Measurements from ENCODE around the gene MORF4L1. TPM values are rescaled to one million over a fixed set of nuclear protein-coding genes. Genes with fewer than 3 reads are reported as not detected.
"Not testable (repeated sequence)": the region's sequence is repeated elsewhere in the genome, so short reads cannot be mapped to it uniquely, and the experiment has no call there.

MORF4L1 gene
- total RNA-seq, 2 donors from 2014 or later, result 457 to 505 TPM

DNA sequence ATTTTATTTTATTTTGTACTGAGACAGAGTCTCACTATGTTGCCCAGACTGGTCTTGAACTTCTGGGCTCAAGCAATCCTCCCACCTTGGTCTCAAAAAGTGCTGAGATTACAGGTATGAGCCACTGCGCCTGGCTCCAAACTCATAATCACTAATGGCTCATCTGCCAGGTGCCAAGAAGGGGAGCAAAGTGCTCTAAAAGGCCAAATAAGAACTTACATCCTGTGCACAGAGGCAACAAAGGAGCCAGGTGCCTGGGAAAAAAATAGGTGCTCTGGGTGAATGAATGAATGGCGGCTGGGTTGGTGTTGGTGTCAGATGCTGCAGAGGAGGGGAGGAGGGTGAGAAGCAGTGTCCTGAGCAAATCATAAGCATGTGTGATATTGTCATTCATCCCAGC, 35.6 kb upstream of the MORF4L1 start:
- H3K4me1 Mint-ChIP-seq, result no peaks in the 10 kb centered on the region
- WGBS, 2 experiments (ENCODE audit: insufficient coverage in 1 of 2, insufficient read length in 1 of 2), result 55 to 78% methylated on average over 1 to 2 of the region's 2 CpGs
- peaks cover under 1% of the 10 kb centered on the region for H3K27me3 Mint-ChIP-seq (ENCODE audit: insufficient read depth)

GRCh38 chr15:78837543-78837942, 35.1 kb upstream of the MORF4L1 start:
- Mint-ChIP-seq H3K9me3 (no peaks in the 10 kb centered on the region), H3K4me3 (no peak overlapping the region), H3K27me3 (ENCODE audit: insufficient read depth) (no peaks in the 10 kb centered on the region), H3K36me3 (ENCODE audit: low read depth) (no peaks in the 10 kb centered on the region), H3K27ac (no peak overlapping the region), H3K4me1 (no peaks in the 10 kb centered on the region)
- Histone ChIP-seq H3K27me3 (ENCODE audit: control insufficient read depth, insufficient read depth, low read length, poor library complexity, severe bottlenecking) (no peaks in the 10 kb centered on the region), H3K4me3 (ENCODE audit: low read length) (no peak overlapping the region), H3K27ac (ENCODE audit: low read depth, low read length) (no peak overlapping the region), H3K36me3 (ENCODE audit: control insufficient read depth, insufficient read depth, low read length) (no peaks in the 10 kb centered on the region), H3K4me1 (ENCODE audit: control insufficient read depth, insufficient read depth, low read length) (no peaks in the 10 kb centered on the region), H3K9me3 (ENCODE audit: control insufficient read depth, low read length) (no peaks in the 10 kb centered on the region), H3K9ac (ENCODE audit: extremely low read depth, low read length, poor library complexity, severe bottlenecking) (no peak overlapping the region)
- 84 to 100% methylated on average over 1 to 8 of the region's 8 CpGs for WGBS, 2 experiments (ENCODE audit: insufficient coverage in 1 of 2, insufficient read length in 1 of 2)
- peak; percentile 60 for TF ChIP-seq CTCF (conservative IDR thresholded peaks at IDR 0.05)
- peak; percentile 71 for DNase-seq

More for the DNA sequence above, 35.6 kb upstream of the MORF4L1 start:
- no peaks in the 10 kb centered on the region for H3K27me3 ChIP-seq (ENCODE audit: control insufficient read depth, insufficient read depth, low read length, poor library complexity, severe bottlenecking)
- Mint-ChIP-seq H3K9me3 (no peaks in the 10 kb centered on the region), H3K36me3 (ENCODE audit: low read depth) (no peaks in the 10 kb centered on the region), H3K4me3 (no peak overlapping the region), H3K27ac (no peak overlapping the region)
- H3K36me3 ChIP-seq (ENCODE audit: control insufficient read depth, insufficient read depth, low read length), result no peaks in the 10 kb centered on the region
- H3K27ac ChIP-seq (ENCODE audit: low read depth, low read length), result no peak overlapping the region
- no peaks in the 10 kb centered on the region for H3K9me3 ChIP-seq (ENCODE audit: control insufficient read depth, low read length)
- no peak overlapping the region for H3K9ac ChIP-seq (ENCODE audit: extremely low read depth, low read length, poor library complexity, severe bottlenecking)
- H3K4me1 ChIP-seq (ENCODE audit: control insufficient read depth, insufficient read depth, low read length), result no peaks in the 10 kb centered on the region
- H3K4me3 ChIP-seq (ENCODE audit: low read length), result no peak overlapping the region
- DNase-seq, result no peak
- no peak for TF ChIP-seq CTCF (conservative IDR thresholded peaks at IDR 0.05)

DNA sequence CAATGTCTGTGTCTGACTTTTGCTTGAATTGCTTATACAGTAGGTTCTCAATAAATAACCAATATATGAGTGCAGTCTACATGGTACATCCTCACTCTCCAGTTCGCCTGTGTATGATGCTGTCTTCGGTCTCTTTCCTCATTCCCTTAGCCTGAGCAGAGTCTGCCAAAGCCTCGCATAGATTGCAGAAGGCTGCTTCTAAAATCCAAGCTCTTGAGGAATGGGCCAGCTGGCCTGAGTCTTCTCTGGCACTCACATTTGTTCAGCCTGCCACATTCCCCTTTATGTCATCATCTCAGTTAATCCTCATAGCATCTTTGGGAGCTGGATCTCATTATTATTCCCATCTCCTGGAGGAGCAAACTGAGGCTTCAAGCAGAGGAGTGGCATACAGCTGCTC, 34.2 kb upstream of the MORF4L1 start:
- Mint-ChIP-seq H3K36me3 (ENCODE audit: low read depth) (no peaks in the 10 kb centered on the region), H3K9me3 (no peaks in the 10 kb centered on the region), H3K27me3 (ENCODE audit: insufficient read depth) (no peaks in the 10 kb centered on the region), H3K4me1 (no peaks in the 10 kb centered on the region), H3K27ac (no peak overlapping the region), H3K4me3 (no peak overlapping the region)
- DNase-seq, result no peak
- Histone ChIP-seq H3K9ac (ENCODE audit: extremely low read depth, low read length, poor library complexity, severe bottlenecking) (no peak overlapping the region), H3K36me3 (ENCODE audit: control insufficient read depth, insufficient read depth, low read length) (no peaks in the 10 kb centered on the region), H3K27ac (ENCODE audit: low read depth, low read length) (no peak overlapping the region), H3K27me3 (ENCODE audit: control insufficient read depth, insufficient read depth, low read length, poor library complexity, severe bottlenecking) (no peaks in the 10 kb centered on the region), H3K4me3 (ENCODE audit: low read length) (no peak overlapping the region), H3K9me3 (ENCODE audit: control insufficient read depth, low read length) (no peaks in the 10 kb centered on the region), H3K4me1 (ENCODE audit: control insufficient read depth, insufficient read depth, low read length) (no peaks in the 10 kb centered on the region)
- TF ChIP-seq CTCF (conservative IDR thresholded peaks at IDR 0.05), result no peak
- WGBS, 2 experiments (ENCODE audit: insufficient coverage in 1 of 2, insufficient read length in 1 of 2), result 88 to 93% methylated on average over 3 of the region's 3 CpGs

- not testable (repeated sequence) for H3K27ac Mint-ChIP-seq; H3K36me3 ChIP-seq (ENCODE audit: control insufficient read depth, insufficient read depth, low read length); H3K9me3 Mint-ChIP-seq; H3K9ac ChIP-seq (ENCODE audit: extremely low read depth, low read length, poor library complexity, severe bottlenecking); H3K4me3 Mint-ChIP-seq; H3K4me1 Mint-ChIP-seq; H3K4me1 ChIP-seq (ENCODE audit: control insufficient read depth, insufficient read depth, low read length); DNase-seq; H3K27me3 ChIP-seq (ENCODE audit: control insufficient read depth, insufficient read depth, low read length, poor library complexity, severe bottlenecking); H3K36me3 Mint-ChIP-seq (ENCODE audit: low read depth); H3K9me3 ChIP-seq (ENCODE audit: control insufficient read depth, low read length); H3K27ac ChIP-seq (ENCODE audit: low read depth, low read length); H3K4me3 ChIP-seq (ENCODE audit: low read length); H3K27me3 Mint-ChIP-seq (ENCODE audit: insufficient read depth)
- WGBS, 2 experiments (ENCODE audit: insufficient coverage in 1 of 2, insufficient read length in 1 of 2), result 88 to 100% methylated on average over 1 to 6 of the region's 6 CpGs
Observed at GRCh38 chr15:78839151-78839550, 33.5 kb upstream of the MORF4L1 start.

All from endodermal cell (in vitro differentiated cells).